Lower lobe of right lung (tissue), 2 donors: ENCODE data around the gene UBC. TPM values are rescaled to one million over a fixed set of nuclear protein-coding genes. Genes with fewer than 3 reads are reported as not detected.

Experiments used
- ATAC-seq, 2 donors: fragments of 200-7000 bp; cut with Tn5 transposase; one replicate each; pipeline ENCODE4 v1.9.1; 2020 to 2022; ENCODE audit warnings: mild to moderate bottlenecking in 2 of 2, moderate library complexity in 2 of 2
- DNase-seq: peaks from one replicate; pipeline ENCODE4 v3.0.0-alpha.2; 2020
- H3K27ac ChIP-seq: fragments of 200-600 bp; one replicate; pipeline ENCODE4 v1.8.0; 2022
- H3K27me3 ChIP-seq: fragments of 200-600 bp; one replicate; pipeline ENCODE4 v1.8.0; 2022; ENCODE audit warnings: low read depth
- H3K36me3 ChIP-seq: fragments of 200-600 bp; one replicate; pipeline ENCODE4 v1.8.0; 2022; ENCODE audit warnings: mild to moderate bottlenecking
- H3K4me1 ChIP-seq: fragments of 200-600 bp; one replicate; pipeline ENCODE4 v1.8.0; 2022
- H3K4me3 ChIP-seq: fragments of 200-600 bp; one replicate; pipeline ENCODE4 v1.8.0; 2022; ENCODE audit warnings: mild to moderate bottlenecking
- H3K9me3 ChIP-seq: fragments of 200-600 bp; one replicate; pipeline ENCODE4 v1.8.0; 2022
- intact Hi-C: fragments of 100-400 bp; cut with DNase I; formaldehyde crosslinking; loops from one replicate; pipeline ENCODE4 v1.11.0; 2022
- total RNA-seq: library from RNA; stranded (reverse); fragmentation: NEBNext Ultra II Directional; extraction: Animal tissue kit (Norgen Biotek cat#: 25700); gene quantifications from one replicate; pipeline ENCODE4 v1.2.1, GENCODE V29; 2021
- TF ChIP-seq, protein P1 (sequence below): fragments of 200-600 bp; IDR thresholded peaks from one replicate; pipeline ENCODE4 v1.8.0; 2022; ENCODE audit warnings: antibody characterized with exemption, mild to moderate bottlenecking
- donor health status: DM: no; HTN: yes; CAD: no; lungs with severe emphysema.

UBC gene
- total RNA-seq, 1 donor from 2014 or later: 977 TPM

DNA sequence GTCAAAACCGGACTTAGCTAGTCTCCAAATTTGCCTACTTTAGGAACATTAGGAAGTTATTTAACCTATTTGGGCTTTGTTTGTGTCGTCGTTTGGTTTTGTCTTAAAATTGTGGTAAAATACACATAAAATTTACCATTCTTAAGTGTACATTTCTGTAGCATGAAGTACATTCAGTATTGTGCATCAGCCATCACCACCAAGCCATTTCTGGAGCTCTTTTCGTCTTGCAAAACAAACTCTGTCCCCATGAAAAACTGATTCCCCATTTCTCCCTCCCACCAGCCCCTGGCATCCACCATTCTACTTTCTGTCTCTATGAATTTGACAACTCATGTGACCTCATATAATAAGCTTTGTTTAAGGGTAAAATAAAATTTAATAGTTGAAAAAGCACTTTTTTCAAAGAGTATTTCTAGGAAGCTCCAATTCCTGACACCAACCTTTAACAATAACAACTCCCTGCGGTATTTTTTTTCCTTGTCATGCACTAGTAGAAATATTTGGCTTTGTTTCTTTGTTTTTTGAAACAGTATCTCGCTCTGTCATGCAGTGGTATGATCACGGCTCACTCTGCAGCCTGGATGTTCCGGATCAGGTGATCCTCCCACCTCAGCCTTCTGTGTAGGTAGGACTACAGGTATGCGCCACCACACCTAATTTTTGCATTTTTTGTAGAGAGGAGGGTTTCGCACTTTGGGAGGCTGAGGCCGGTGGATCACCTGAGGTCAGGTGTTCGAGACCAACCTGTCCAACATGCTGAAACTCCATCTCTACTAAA, 3.6 kb upstream of the UBC start:
- TF ChIP-seq, protein P1, sequence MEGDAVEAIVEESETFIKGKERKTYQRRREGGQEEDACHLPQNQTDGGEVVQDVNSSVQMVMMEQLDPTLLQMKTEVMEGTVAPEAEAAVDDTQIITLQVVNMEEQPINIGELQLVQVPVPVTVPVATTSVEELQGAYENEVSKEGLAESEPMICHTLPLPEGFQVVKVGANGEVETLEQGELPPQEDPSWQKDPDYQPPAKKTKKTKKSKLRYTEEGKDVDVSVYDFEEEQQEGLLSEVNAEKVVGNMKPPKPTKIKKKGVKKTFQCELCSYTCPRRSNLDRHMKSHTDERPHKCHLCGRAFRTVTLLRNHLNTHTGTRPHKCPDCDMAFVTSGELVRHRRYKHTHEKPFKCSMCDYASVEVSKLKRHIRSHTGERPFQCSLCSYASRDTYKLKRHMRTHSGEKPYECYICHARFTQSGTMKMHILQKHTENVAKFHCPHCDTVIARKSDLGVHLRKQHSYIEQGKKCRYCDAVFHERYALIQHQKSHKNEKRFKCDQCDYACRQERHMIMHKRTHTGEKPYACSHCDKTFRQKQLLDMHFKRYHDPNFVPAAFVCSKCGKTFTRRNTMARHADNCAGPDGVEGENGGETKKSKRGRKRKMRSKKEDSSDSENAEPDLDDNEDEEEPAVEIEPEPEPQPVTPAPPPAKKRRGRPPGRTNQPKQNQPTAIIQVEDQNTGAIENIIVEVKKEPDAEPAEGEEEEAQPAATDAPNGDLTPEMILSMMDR: no peak
- H3K9me3 ChIP-seq: no peaks in the 10 kb centered on the region
- ATAC-seq (no peak), DNase-seq (no peak)
- peak overlapping the region; percentile 100 for H3K27ac ChIP-seq
- intact Hi-C loops: no loop called here
- H3K36me3 ChIP-seq: peaks cover 7% of the 10 kb centered on the region
- H3K4me1 ChIP-seq: peaks cover 70% of the 10 kb centered on the region
- H3K4me3 ChIP-seq: peak overlapping the region; percentile 91
- H3K27me3 ChIP-seq: no peaks in the 10 kb centered on the region

GRCh38 chr12:124917135-124917840, 2.8 kb upstream of the UBC start:
- TF ChIP-seq, protein P1: no peak
- intact Hi-C loops: no loop called here
- peak; percentile 98 for DNase-seq
- no peaks in the 10 kb centered on the region for H3K27me3 ChIP-seq
- ATAC-seq: peak; percentile 88 to 91
- H3K27ac ChIP-seq: peak overlapping the region; percentile 100
- H3K36me3 ChIP-seq: peaks cover 14% of the 10 kb centered on the region
- peaks cover 75% of the 10 kb centered on the region for H3K4me1 ChIP-seq
- no peaks in the 10 kb centered on the region for H3K9me3 ChIP-seq
- peak overlapping the region; percentile 91 for H3K4me3 ChIP-seq

DNA sequence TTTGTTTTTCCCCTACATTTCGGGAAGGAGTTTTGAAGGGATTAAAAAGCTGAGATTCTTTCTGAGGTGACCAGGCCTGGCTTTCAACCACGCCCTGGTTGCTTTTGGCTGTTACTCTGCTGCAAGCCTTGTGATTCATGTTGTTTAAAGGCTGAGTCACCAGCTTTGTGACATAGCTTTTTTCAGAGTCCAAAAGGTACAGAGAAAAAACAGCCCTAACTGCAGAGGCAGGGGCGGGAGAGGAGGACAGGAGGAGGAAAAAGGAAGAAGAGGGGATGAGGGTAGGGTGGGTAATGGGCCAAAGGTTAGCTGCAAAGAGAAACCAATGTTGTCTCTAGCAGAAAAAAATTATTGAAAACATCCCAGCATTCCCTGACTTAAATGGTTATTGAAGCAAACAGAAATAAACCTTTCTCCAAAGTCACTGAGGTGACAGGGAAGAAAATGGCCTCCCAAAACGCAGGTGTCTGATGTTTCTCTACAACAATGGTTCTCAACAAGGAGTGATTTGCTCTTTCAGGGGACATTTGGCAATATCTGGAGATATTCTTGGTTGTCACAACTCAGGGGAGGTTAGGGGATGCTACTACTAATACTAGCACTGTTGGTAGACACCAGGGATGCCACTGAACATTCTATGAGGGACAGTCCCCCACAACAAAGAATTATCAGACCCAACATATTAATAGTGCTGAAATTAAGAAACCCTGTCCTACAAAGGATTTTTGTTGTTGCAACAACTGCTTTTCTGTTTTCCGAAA, 2.1 kb upstream of the UBC start:
- Histone ChIP-seq H3K27ac (peak overlapping the region; percentile 100), H3K9me3 (no peaks in the 10 kb centered on the region), H3K4me3 (peak overlapping the region; percentile 91), H3K36me3 (peaks cover 17% of the 10 kb centered on the region), H3K27me3 (no peaks in the 10 kb centered on the region), H3K4me1 (peaks cover 69% of the 10 kb centered on the region)
- intact Hi-C loops: no loop called here
- no peak for DNase-seq
- ATAC-seq: peak; percentile 21 to 69
- TF ChIP-seq, protein P1: no peak

DNA sequence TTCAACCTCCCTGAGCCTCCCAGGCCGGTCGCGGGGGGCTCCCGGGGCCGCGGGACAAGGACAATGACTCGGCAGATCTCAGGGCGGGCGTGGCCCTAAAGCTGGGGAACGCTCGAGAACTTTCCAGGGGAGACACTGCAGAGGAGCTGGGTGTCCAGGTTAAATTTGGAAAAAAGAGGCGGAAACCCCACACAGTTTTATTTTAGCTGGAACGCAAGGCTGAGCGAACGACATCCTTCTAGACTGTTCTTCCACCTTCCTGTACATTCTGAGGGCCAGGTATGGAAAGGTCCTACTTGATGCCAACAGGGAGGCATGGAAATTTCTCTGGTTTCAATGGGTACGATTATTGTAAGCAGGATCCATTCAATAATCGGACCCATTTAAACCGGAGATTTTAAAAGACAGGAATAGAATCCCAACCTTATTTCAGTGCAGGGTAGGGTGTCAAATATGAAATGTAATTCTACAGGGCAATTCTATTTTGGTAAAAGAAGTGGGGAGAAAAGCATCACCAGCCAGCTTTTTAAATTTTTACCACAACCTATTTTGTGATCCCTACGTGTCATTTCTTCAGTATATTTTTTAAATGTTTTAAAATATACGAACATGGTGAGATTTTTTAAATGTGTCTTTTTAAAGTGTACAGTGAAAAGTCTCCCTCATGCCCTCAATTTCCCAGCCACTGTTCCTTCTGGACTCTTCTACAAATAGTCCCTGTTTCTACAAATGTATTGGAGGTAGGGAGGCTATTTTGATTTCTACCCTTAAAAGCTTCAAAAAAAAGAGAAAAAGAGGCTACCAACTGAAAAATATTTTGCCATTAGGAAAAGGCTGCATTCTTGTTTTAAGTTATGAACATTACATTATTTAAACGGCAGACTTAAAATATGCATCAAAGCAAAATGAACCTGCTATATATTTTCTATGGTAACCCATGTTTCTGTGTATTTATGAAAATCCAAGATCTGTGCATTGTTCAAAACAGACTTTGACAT, 1.1 kb upstream of the UBC start:
- Histone ChIP-seq H3K9me3 (no peaks in the 10 kb centered on the region), H3K4me1 (peaks cover 69% of the 10 kb centered on the region), H3K27ac (peak overlapping the region; percentile 100), H3K4me3 (peak overlapping the region; percentile 91), H3K27me3 (no peaks in the 10 kb centered on the region), H3K36me3 (peaks cover 27% of the 10 kb centered on the region)
- TF ChIP-seq, protein P1: no peak
- DNase-seq: peak; percentile 74
- intact Hi-C loops: no loop called here
- ATAC-seq: peak; percentile 1 to 11
